Measurements from ENCODE around the gene DTD2.
A peak's percentile ranks its signal among the peaks of the same experiment; 100 is the strongest.
"Not testable (repeated sequence)": the region's sequence is repeated elsewhere in the genome, so short reads cannot be mapped to it uniquely, and the experiment has no call there.

Gene DTD2

GRCh38 chr14:31456841-31457664 is at the start of gene DTD2:
Gene DTD2 (minus strand): TSS chr14:31457506. CDS start chr14:31457393, 113 bp downstream.
- peak; percentile 100 for DNase-seq

- DNase-seq, result no peak
Observed at GRCh38 chr14:31505411-31505810, 48.1 kb upstream of the DTD2 start.

GRCh38 chr14:31501870-31502269 is 44.6 kb upstream of the DTD2 start:
- no peak for DNase-seq

GRCh38 chr14:31492759-31493498 is 35.6 kb upstream of the DTD2 start:
- DNase-seq, result no peak

- no peak for DNase-seq
Observed at GRCh38 chr14:31489691-31490090, 32.4 kb upstream of the DTD2 start.

- DNase-seq, result no peak
Observed at GRCh38 chr14:31487886-31488285, 30.6 kb upstream of the DTD2 start, which contains the start of gene GPR33. Gene GPR33 (minus strand): TSS chr14:31488039. CDS start chr14:31483965, 4,074 bp downstream.

GRCh38 chr14:31486764-31487163 is 29.5 kb upstream of the DTD2 start:
- DNase-seq, result no peak

GRCh38 chr14:31484754-31485153 is 27.4 kb upstream of the DTD2 start:
- no peak for DNase-seq

GRCh38 chr14:31480156-31480555 is 22.9 kb upstream of the DTD2 start:
- DNase-seq, result no peak

- DNase-seq, result no peak
Observed at GRCh38 chr14:31479027-31479426, 21.7 kb upstream of the DTD2 start.

GRCh38 chr14:31477248-31477647 is 19.9 kb upstream of the DTD2 start:
- DNase-seq, result no peak

GRCh38 chr14:31476131-31476866 is 19.0 kb upstream of the DTD2 start:
- no peak for DNase-seq

- DNase-seq, result no peak
Observed at GRCh38 chr14:31466554-31466953, 9.2 kb upstream of the DTD2 start.

- no peak for DNase-seq
Observed at GRCh38 chr14:31465111-31465510, 7.8 kb upstream of the DTD2 start.

GRCh38 chr14:31462450-31462849 is 5.1 kb upstream of the DTD2 start:
- not testable (repeated sequence) for DNase-seq

- no peak for DNase-seq
Observed at GRCh38 chr14:31461545-31461944, 4.2 kb upstream of the DTD2 start.

GRCh38 chr14:31457665-31458659 is 656 bp upstream of the DTD2 start:
- DNase-seq, result no peak

GRCh38 chr14:31449971-31450610 is 7.2 kb downstream of the DTD2 start:
- DNase-seq, result peak; percentile 83

GRCh38 chr14:31449136-31449535 is 8.2 kb downstream of the DTD2 start:
- DNase-seq, result no peak

GRCh38 chr14:31445703-31446102 is 11.6 kb downstream of the DTD2 start:
- DNase-seq, result no peak

- no peak for DNase-seq
Observed at GRCh38 chr14:31442284-31442683, 15.0 kb downstream of the DTD2 start.

Measured in NCI-H2029 (cell line).